OCI-LY1 (cell line): ENCODE results near the gene SH2D6.

Source experiments
- H2AFZ ChIP-seq: fragments of 200-600 bp; sonication (generic), shearing (Covaris generic); 2 replicates; pipeline ENCODE4 v1.6.0; 2014; ENCODE audit warnings: antibody characterized with exemption, mild to moderate bottlenecking, low read length
- H3F3A ChIP-seq: fragments of 200-600 bp; sonication (generic), shearing (Covaris generic); 2 replicates; pipeline ENCODE4 v1.6.0; 2014; ENCODE audit warnings: mild to moderate bottlenecking, antibody characterized with exemption, low read length, moderate library complexity; ENCODE audit not compliant: insufficient read depth
- H3K27ac ChIP-seq: fragments of 200-600 bp; sonication (generic); 2 replicates; pipeline ENCODE4 v1.5.1; 2014; ENCODE audit warnings: low read length, mixed run types, mild to moderate bottlenecking, low read depth; ENCODE audit not compliant: poor library complexity, severe bottlenecking
- H3K27me3 ChIP-seq: fragments of 200-600 bp; sonication (generic); 2 replicates; pipeline ENCODE4 v1.6.0; 2014; ENCODE audit warnings: antibody characterized with exemption, mild to moderate bottlenecking, low read length, moderate library complexity; ENCODE audit not compliant: insufficient read depth
- H3K36me3 ChIP-seq: fragments of 200-600 bp; sonication (generic); 2 replicates; pipeline ENCODE4 v1.6.1; 2014; ENCODE audit warnings: mild to moderate bottlenecking, antibody characterized with exemption, low read length, moderate library complexity, mixed read lengths; ENCODE audit not compliant: insufficient read depth
- H3K4me1 ChIP-seq: fragments of 200-600 bp; sonication (generic); 2 replicates; pipeline ENCODE4 v1.5.1; 2014; ENCODE audit warnings: mild to moderate bottlenecking, low read length, moderate library complexity; ENCODE audit not compliant: insufficient read depth, severe bottlenecking
- H3K4me2 ChIP-seq: fragments of 200-600 bp; sonication (generic), shearing (Covaris generic); 2 replicates; pipeline ENCODE4 v1.6.1; 2014; ENCODE audit warnings: low read length
- H3K4me3 ChIP-seq: fragments of 200-600 bp; sonication (generic); 2 replicates; pipeline ENCODE4 v1.5.1; 2014; ENCODE audit warnings: low read length, low read depth, mild to moderate bottlenecking, mixed read lengths; ENCODE audit not compliant: poor library complexity, severe bottlenecking
- H3K79me2 ChIP-seq: fragments of 200-600 bp; shearing (Covaris generic); 2 replicates; pipeline ENCODE4 v1.6.1; 2016; ENCODE audit warnings: mixed run types, low read length, mixed read lengths; ENCODE audit not compliant: insufficient read depth
- H3K9ac ChIP-seq: fragments of 200-600 bp; sonication (generic), shearing (Covaris generic); 2 replicates; pipeline ENCODE4 v1.6.1; 2014; ENCODE audit warnings: mild to moderate bottlenecking, low read length, mixed read lengths
- H3K9me2 ChIP-seq: fragments of 200-600 bp; sonication (generic), shearing (Covaris generic); 2 replicates; pipeline ENCODE4 v1.6.1; 2014; ENCODE audit warnings: low read depth, mild to moderate bottlenecking, low read length, mixed read lengths
- H3K9me3 ChIP-seq: fragments of 200-600 bp; shearing (Covaris generic); 2 replicates; pipeline ENCODE4 v1.6.1; 2014; ENCODE audit warnings: low read length, mixed read lengths
- H4K20me1 ChIP-seq: fragments of 200-600 bp; sonication (generic), shearing (Covaris generic); 2 replicates; pipeline ENCODE4 v1.6.0; 2016; ENCODE audit warnings: mild to moderate bottlenecking, low read length; ENCODE audit not compliant: insufficient read depth
- CTCF ChIP-seq: fragments of 200-600 bp; sonication (generic), shearing (Covaris generic); IDR thresholded peaks from 2 replicates; pipeline ENCODE4 v1.5.1; 2017; ENCODE audit warnings: mild to moderate bottlenecking, antibody characterized with exemption, low read length, moderate library complexity, mixed read lengths
- EZH2 ChIP-seq: fragments of 200-600 bp; sonication (generic), shearing (Covaris generic); IDR thresholded peaks from 2 replicates; pipeline ENCODE4 v1.8.0; 2017; ENCODE audit warnings: borderline replicate concordance, mixed run types, mild to moderate bottlenecking, antibody characterized with exemption, low read length, moderate library complexity, mixed read lengths

The SH2D6 gene

GRCh38 chr2:85436836-85437487, 18.4 kb downstream of the SH2D6 start:
- Histone ChIP-seq H3K9me2 (no peaks in the 10 kb centered on the region), H3K36me3 (no peaks in the 10 kb centered on the region), H3K4me3 (peak overlapping the region; percentile 62), H3K4me1 (peaks cover 19% of the 10 kb centered on the region), H4K20me1 (no peaks in the 10 kb centered on the region), H3F3A (no peaks in the 10 kb centered on the region), H2AFZ (0 out of 2 replicates have a peak overlapping the region, but pooled peaks have one; percentile 15), H3K4me2 (peak overlapping the region; percentile 96), H3K27me3 (no peaks in the 10 kb centered on the region), H3K9me3 (no peaks in the 10 kb centered on the region), H3K9ac (peak overlapping the region; percentile 73), H3K79me2 (no peaks in the 10 kb centered on the region), H3K27ac (no peak overlapping the region)
- TF ChIP-seq CTCF (no peak), EZH2 (no peak)

- Histone ChIP-seq H3K36me3 (no peaks in the 10 kb centered on the region), H3F3A (no peaks in the 10 kb centered on the region), H3K27ac (no peak overlapping the region), H2AFZ (0 out of 2 replicates have a peak overlapping the region, but pooled peaks have one; percentile 15), H3K4me1 (peaks cover 19% of the 10 kb centered on the region), H3K79me2 (no peaks in the 10 kb centered on the region), H4K20me1 (no peaks in the 10 kb centered on the region), H3K4me2 (peak overlapping the region; percentile 96), H3K9me3 (no peaks in the 10 kb centered on the region), H3K9ac (peak overlapping the region; percentile 73), H3K4me3 (peak overlapping the region; percentile 62), H3K27me3 (no peaks in the 10 kb centered on the region), H3K9me2 (no peaks in the 10 kb centered on the region)
- TF ChIP-seq EZH2 (no peak), CTCF (no peak)
Observed at GRCh38 chr2:85437488-85438200, 19.1 kb downstream of the SH2D6 start.

- TF ChIP-seq CTCF = no peak
- no peak for TF ChIP-seq EZH2
- no peak overlapping the region for H3K27ac ChIP-seq
- no peaks in the 10 kb centered on the region for H3K27me3 ChIP-seq
- H3K9me2 ChIP-seq = no peaks in the 10 kb centered on the region
- H3K4me2 ChIP-seq = peak overlapping the region; percentile 96
- no peak overlapping the region for H2AFZ ChIP-seq
- no peaks in the 10 kb centered on the region for H3K36me3 ChIP-seq
- peak overlapping the region; percentile 73 for H3K9ac ChIP-seq
- H4K20me1 ChIP-seq = no peaks in the 10 kb centered on the region
- H3K4me3 ChIP-seq = peak overlapping the region; percentile 62
- H3K9me3 ChIP-seq = no peaks in the 10 kb centered on the region
- H3K79me2 ChIP-seq = no peaks in the 10 kb centered on the region
- no peaks in the 10 kb centered on the region for H3F3A ChIP-seq
- H3K4me1 ChIP-seq = peaks cover 19% of the 10 kb centered on the region
Observed at GRCh38 chr2:85438201-85439024, 19.9 kb downstream of the SH2D6 start.
